WI38 (cell line): Measurements from ENCODE around the gene C19orf25.

Source experiments
- H3K4me3 ChIP-seq: 2 replicates; pipeline ENCODE4 v1.5.1; 2011; ENCODE audit warnings: low read depth, mild to moderate bottlenecking, control low read depth, low read length
- CTCF ChIP-seq: IDR thresholded peaks from 2 replicates; pipeline ENCODE4 v1.5.1; 2012; ENCODE audit warnings: low read depth, mild to moderate bottlenecking, control low read depth, low read length

The C19orf25 gene

GRCh38 chr19:1518471-1518870 lies 39.5 kb upstream of the C19orf25 start:
- no peak overlapping the region for H3K4me3 ChIP-seq
- TF ChIP-seq CTCF, result no peak

GRCh38 chr19:1516395-1516753 lies 37.4 kb upstream of the C19orf25 start:
- no peak overlapping the region for H3K4me3 ChIP-seq
- no peak for TF ChIP-seq CTCF

- TF ChIP-seq CTCF, result no peak
- H3K4me3 ChIP-seq, result no peak overlapping the region
Measured at GRCh38 chr19:1514986-1515721, 36.1 kb upstream of the C19orf25 start.

GRCh38 chr19:1514295-1514661 lies 35.3 kb upstream of the C19orf25 start:
- no peak overlapping the region for H3K4me3 ChIP-seq
- no peak for TF ChIP-seq CTCF

GRCh38 chr19:1513499-1514294 lies 34.7 kb upstream of the C19orf25 start:
- peak overlapping the region; percentile 81 for H3K4me3 ChIP-seq
- TF ChIP-seq CTCF, result peak; percentile 72

GRCh38 chr19:1512671-1513498 lies 33.9 kb upstream of the C19orf25 start, which contains the start of gene ADAMTSL5:
ADAMTSL5 (minus strand) TSS chr19:1513019; CDS start chr19:1510943, 2,076 bp downstream.
- peak within 1 kb of the TSS; percentile 81 for H3K4me3 ChIP-seq
- no peak for TF ChIP-seq CTCF
